Stimulated activated CD4-positive, alpha-beta T cell treated with anti-CD3 and anti-CD28 coated beads, Interleukin-1b, Interleukin-23, amount 100 ng/mL, for 4 hours (primary cell): ENCODE data around the gene SMOC2.

Experiments used
- DNase-seq, 2 donors: peaks; one replicate each; pipeline ENCODE4 v3.0.0-alpha.2; 2020; ENCODE audit warnings: low read depth in 2 of 2

SMOC2 gene

DNA sequence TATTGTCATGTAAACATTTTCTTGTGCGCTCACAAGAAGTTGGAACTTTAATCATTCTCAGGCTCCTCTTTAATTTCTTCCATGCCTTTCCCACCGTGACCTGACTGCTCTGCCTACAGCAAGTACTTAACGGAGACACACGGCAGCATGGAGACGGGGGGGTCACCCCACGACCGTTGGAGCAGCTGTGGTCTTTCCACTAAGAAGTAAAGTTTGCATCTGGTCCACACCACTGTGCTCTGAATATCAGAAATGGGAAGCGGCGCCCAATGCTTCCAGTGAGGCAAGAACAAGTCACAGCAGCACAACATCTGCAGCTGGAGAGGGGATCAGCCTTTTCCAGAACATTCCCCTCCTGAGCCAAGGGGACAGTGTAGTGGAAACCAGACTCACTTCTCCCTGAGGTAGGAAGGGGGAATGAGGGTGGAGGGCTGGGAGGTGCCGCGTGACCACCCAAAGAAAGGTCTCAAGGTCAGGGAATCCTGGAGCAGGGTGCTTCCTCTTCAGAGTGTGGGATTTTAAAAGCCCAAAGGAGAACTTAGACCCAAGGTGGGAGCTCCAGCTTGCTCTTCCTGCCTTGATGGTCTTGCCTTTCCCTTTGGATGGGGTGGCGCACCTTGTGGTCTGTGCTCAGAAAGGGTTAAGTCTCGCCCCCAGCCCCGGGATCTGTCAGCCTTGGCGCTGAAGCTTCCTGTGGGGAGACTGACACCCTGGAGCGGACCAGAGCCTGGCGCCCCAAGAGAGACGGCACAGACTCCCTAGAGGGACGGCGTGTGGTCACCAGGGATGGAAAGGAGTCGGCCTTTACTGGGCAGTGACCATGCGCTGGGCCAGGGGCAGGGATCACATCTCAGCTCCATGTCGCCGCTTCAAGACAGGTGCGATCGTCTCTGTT, 25.6 kb upstream of the SMOC2 start:
- DNase-seq = no peak

DNA sequence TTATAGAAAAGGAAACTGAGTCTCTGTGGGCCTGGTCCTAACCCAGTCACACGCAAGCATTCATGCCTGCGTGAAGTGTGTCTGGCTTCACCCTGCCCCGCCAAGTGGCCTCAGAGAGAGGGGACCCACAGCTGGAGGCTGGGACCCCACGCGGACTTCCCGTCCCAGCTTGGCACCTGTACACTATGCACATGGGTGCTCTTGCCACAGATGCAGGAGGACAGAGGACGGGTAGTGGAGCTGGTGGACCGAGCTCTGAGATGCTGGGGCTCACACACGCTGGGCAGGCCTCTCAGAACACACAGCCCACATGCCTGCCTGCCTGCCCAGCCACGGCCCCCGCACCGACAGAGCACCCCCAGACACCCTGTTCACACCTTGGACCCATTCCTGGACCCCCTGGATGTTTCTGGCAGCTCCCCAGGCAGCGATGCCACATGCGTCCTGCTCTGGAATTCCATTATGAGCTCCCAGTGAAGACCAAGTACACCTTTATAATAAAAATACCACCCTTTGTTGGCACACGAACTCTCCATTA, 24.9 kb upstream of the SMOC2 start:
- no peak for DNase-seq

DNA sequence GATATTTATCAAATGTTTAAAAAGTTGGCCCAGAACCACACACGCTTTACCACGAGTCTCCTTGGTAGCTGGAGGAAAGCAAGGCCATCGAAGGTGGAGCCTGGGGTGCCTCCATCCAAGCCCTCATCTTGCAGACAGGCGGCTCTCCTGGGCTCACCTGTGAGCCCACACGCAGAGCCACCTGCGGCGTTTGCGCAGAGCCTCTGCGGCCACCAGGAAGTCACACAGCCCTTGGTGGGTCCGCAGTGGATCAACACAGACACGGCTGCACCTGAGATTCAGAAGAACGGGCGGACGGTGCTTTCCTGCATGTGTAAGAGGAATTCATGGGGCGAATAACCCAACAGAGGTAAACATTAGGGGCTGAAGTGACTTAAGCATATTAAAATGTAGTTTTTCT, 24.5 kb upstream of the SMOC2 start:
- DNase-seq = no peak

DNA sequence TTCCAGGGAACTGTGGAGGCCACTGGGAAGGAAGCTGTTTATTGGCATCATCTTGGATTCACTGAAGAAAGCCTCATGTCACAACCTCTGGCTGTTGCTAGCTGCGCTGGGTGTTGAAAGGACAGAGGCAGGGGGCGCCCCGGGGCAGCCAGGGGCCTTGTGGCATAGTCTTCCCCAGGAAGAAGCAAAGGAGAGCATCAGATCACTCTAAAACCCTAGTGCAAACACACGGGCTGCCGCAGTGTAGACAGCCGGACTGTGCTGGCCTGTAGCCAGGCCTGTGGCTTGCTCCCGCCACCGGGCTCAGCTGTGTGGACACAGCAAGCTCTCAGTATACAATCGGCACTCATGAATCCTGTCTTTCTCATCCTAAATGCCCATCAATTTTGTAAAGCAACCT, 23.8 kb upstream of the SMOC2 start:
- no peak for DNase-seq

DNA sequence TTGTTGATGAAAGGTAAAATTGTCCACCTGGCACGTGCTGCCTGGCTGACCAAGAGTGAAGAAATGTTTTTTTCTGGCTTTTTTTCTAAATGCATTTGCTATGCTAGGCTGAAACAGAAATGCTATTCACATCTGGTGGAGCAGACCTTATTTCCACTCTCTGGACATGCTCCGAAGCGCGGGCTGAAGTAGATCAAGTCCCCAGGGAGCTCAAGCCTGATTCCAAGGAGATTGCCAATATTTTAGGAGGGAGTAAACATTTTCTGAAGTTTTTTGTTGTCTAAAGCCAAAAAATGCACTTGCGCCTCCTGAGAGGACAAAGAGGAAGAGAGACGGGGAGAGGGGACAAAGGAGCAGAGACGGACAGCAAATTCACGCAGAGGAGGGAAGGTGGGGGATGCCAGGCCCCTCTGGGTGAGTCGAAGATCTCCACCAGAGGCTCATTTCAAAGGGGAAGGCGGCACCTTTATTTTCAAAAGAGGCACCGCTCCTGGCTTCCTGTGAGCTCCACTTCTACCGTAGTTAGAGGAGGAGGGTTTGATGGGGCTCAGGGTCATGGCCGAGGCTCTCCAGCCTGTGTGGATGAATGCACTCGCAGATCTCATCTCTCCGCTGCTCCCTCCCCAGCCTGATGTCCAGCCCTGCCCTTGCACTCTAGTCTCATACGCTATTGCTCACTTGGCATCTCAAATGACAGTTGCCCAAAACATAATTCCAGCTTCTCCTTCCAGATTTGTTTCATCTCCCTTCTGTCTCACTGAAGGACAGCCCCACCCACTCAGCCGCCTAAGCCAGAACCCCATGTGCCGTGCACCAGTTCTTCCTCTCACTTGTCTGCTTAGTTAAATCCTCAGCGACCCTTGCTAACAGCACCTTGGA, 23.1 kb upstream of the SMOC2 start:
- no peak for DNase-seq

DNA sequence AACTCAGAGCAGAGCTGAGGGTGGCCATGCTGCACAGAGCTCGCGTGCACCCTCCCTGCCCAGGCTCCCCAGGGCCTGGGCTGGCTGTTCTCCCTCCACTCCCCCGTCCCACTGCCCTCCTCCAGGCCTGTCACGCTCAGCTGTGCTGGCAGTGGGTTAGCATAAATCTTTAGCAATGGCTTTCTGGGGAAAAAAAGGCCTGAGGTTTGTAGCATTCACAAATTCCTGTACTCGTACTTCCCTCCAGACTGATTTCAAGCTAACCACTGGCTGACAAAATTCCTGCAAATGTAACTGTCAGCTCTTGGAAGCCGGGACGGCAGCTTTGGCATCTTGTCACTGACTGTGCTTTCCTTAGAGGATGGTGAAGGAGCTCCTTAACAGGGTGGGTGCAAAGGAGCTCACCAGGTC, 22.3 kb upstream of the SMOC2 start:
- no peak for DNase-seq

DNA sequence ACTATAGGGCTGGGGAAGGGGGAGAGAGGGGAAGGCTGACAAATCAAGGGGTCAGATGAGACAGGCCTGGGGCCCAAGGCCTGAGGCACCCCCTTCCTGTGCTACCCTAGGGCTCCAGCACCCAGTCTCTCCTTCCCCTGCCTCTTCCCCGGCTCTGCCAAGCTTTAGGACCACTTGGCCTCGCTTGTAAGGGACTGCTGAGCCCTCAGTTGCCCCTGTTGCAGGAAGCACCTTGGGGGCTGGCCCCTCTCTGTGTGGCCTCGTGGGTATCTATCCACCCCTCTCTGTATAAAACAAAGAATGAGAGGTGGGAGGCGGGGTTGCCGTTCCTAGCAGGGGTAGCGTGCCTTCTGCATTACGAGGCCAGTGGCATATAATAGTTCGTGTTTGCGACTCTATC, 21.4 kb upstream of the SMOC2 start:
- no peak for DNase-seq

DNA sequence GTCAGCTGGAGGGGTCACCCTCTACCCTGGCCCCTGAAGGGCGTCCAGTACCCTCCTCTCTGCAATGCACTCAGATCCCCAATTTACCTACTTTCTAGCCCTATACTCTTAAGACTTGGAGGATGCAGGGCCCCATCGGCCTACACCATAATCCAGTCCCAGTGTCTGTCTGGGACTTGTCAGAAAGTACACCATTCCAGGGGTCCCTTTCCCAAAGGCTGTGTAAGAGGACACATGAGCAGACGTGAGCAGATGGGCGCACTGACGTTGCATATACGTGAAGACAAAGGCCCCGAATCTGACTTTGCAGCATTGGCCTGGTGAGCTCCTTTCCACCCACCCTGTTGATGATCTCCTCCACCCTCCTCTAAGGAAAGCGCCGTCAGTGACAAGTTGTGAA, 20.9 kb upstream of the SMOC2 start:
- no peak for DNase-seq

DNA sequence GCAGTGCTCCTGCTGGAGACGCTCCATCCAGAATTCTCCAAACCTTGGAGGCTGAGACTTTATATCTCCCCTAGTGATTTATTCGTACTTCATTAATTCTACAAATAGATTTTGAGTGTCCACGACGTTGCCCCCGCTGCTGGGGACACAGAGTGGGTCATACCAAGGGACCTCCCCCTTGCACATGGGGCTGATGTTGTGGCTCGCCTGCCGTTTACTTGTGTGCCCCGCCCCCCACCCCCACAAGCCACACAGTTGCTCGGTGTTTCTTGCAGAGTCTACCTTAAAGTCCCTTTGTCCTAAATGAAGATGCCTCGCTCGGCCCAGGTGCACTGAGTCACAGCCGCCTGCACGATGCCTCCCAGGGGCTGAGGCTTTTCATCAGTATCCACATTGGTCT, 20.3 kb upstream of the SMOC2 start:
- DNase-seq = no peak

DNA sequence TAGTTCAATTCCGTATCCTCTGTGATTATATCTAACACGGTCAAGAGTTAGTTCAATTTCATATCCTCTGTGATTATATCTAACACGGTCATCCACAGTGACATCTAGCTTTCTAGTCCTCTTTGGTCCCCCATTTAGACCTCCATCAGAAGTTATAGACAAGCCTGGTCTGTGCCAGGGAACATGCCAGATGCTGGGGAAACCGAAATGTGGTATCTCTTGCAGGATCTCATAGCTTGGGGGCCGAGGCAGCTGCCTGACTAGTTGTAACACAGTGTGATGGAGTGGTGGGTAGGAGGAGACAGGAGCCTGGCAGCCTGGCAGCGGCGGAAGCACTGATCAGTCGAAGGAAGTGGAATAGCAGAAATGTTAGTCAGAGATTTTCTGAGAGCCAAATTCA, 13.8 kb upstream of the SMOC2 start:
- no peak for DNase-seq

DNA sequence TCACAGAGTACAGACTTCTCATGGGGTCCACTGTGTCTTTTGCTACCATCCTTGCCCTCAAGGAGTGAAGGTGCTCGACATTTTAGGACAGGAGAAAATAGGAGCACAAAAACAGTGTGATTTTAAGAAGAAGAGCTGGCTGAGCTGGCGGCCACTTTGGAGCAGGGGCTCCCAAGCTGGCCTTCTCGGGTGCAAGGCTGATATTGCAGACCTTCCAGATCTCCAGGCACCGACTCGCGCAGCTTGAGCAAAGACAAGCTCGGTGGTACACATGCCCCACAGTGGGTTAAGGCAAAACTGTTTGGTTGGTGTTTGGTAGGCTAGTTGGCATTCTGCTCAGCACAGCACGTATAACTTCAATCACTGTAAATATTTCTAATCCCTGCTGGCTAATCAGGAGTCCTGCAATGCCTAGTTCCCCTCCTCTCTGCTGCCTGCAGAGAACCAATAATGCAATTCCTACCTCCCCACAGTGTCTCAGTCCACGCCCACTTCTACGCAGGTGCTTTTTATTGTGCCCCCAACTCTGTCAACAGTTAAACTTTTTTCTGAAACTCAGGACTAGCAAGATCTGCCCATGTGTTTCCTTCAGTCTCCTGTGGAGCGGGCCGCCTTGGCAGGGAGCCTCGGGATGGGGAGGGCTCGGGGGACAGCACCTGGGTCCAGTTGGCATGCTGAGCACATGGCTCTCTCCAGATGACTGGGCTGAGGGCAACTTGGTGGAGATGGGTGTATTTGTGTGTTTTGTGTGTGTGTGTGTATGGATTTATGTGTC, 12.7 kb upstream of the SMOC2 start:
- no peak for DNase-seq

DNA sequence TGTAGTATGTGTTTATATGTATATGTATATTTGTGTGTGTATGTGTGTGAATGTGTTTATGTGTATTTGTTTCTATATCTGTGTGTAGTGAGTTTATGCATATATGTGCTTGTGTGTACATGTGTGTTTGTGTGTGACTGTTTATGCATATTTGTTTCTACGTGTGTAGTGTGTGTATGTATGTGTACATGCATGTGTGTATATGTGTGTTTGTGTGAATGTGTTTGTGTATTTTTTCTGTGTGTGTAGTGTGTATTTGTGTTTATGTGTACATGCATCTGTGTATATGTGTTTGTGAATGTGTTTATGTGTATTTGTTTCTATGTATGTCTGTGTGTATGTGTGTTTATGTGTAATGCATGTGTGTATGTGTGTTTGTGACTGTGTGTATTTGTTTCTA, 12.1 kb upstream of the SMOC2 start:
- DNase-seq = no peak

DNA sequence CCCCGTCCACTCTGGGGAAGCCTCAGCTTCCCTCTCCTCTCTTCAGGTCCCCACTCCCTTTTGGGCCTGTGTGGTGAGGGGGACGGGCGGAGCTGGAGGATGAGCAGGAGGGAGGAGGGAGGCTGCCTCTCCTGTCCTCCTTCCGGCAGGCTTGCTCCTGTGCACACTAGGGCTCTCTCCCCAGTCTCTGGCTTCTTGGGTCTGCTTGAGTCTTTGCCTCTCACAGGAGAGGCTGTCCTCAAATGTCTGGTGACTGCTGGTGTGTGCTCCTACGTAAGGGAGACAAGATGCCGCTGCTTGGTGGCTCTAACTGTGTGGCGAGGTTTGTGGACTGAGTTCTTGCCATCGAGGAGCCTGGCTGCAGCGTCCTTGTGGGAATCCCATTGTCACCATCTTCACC, 8.8 kb upstream of the SMOC2 start:
- no peak for DNase-seq

DNA sequence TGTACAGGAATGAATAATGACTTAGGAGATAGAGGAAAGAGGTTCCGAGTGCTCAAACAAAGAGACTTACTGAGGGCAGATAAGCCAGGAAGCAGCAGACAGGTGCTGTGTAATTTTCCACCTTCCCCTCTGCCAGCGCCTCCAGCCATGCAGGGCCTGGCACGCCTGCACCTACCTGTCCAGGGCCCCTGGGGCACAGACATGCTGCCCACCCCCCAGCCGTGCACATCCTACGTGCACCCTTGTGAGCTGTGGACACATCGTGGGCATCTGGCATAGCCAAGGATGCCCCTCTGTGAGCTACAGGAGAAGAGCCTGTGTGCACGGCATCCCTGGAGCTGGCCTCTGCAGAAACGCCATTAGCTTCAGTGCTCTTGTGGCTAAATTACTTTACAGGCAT, 7.1 kb upstream of the SMOC2 start:
- no peak for DNase-seq

DNA sequence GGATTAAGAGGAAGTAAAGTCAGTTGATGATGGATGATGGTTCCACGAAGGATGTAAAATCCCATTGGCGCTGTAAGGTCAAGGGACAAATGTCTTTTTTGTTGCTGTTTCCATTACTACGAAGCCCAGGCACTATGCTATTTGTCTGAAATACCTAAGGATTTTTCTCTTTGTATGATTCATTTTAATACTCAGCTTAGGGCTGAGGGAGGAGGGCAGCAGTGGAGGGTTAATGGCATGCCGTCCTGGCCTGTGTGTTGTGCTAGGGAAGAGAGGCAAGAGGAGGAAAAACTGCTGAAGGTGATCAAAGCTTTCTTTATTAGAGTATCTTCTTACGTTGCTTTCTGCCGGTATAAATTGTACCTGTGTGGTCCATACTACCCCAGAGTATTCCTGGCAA, 6.5 kb upstream of the SMOC2 start:
- DNase-seq = no peak

DNA sequence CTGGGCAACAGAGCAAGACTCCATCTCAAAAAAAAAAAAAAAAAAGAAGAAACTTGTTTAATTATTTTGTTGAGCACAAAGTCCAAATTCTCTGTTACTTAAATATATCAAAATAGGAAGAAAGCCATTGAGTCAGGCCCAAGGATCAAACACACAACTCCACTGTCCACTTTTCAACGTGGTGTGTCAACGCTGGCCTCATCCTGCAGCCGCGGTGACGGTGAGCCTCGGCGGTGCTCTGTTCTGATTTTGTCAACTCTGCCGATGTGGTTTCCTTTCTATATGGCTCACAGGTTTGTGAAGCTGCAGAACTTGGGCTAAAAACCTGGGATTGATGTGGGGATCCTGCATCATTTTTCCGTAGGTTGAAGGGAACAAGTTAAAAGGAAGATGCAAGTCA, 3.2 kb upstream of the SMOC2 start:
- DNase-seq = no peak

DNA sequence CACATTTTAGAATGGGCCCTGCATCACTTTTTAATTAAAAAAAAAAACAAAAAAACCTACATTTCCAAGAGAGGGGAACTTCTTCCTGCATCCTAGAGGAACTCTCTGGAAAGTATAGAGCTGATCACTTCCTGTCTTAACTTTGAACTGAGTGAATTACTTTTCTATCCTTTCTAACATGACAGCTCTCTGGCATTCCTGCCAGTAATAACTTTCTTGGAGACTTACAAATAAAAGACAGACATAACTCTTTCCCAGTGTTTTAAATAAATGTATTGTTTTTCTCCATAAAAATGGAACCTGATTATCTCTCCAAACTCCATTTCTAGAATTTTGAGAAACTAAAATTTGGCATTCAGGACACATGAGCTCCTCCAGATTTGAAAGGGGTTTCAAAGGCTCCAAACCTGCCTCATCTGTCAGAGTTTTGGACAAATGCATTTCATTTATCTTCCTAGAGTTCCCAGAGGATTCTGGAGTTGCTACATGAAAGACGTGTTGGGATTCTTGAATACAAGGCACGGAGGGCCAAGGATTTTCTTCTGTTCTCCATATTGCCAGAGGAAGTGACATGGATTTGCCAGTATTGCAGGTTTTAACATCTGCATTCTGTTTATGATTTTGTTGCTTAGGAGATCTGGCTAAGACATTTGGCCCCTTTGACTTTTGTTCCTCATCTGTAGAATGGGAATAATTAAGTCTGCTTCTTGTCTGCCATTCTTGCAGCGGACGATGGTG, 2.0 kb upstream of the SMOC2 start:
- no peak for DNase-seq

DNA sequence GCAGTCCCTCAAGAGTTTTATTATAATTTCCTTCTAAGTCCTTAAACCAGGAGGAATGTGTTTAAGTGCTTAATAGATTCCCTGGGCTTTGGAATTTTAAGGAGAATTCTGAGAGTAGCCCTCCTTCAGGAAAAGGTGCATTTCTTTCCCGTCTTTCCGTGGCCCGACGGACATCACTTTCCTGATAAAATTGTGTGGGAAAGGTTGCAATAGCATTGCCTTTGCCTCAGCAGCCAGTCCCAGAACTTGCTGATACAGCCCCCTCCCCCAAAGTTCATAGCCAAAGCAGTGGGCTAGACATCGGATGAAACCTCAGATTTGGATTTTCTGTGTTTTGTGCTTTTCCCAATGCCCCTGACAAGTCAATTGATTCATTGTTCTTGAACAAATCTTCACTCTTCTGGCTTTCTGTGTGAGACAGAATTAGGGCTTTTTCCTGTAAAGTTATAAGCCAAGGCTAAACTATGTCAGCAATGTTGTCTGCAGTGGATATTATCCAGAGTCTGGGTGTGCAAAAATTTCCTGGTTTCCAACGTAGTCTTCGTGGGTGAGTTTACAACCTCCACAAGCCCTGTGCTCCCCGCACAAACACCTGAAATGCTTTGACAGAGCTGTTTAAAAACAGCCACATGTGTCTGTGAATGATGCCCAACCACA, 1.1 kb upstream of the SMOC2 start:
- DNase-seq = no peak

DNA sequence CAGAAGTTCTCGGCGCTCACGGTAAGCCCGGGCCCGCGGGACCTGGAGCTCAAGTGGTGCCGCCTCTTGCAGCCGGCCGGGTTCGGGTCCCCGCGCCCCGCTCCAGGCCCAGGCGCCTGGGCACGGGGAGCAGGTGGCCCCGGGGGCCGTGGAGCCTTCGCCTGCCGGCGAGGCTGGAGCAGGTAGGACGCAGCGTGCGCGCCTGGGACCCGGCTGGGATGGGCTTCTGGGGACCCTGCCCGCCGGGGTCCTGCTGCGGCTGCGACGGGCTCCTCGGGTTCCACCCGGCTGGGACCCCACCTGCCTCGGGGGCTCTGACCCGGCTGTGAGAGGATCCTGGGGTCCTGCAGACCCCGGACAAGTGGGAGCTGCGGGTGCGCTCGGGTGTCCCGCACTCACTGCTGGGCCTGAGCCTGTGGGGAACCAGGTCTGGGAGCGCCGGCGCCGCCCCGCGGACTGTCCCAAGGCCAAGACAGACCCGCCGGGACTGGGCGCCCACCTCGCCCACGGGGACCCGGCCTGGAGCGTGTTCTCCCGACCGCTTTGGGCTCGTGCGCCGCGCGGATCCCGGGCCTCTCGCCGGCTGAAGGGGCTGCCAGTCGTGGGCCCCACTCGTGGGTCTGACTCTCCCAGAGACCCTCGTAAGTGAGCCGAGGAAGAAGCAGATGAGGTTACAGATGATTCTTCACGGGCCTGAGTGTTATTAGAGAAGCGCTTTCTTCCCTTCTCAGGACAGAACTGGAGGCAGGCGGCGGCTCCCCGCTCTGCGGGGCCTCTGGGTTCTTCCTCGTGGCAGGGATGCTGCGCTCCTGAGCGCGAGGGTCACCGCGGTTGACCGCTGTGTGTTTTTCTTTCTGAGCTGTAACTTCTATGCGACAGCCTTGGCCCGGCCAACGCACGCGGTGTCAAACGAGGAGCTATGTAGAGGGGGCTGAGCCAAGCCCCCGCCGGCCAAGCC, 729 bp downstream of the SMOC2 start:
- no peak for DNase-seq

DNA sequence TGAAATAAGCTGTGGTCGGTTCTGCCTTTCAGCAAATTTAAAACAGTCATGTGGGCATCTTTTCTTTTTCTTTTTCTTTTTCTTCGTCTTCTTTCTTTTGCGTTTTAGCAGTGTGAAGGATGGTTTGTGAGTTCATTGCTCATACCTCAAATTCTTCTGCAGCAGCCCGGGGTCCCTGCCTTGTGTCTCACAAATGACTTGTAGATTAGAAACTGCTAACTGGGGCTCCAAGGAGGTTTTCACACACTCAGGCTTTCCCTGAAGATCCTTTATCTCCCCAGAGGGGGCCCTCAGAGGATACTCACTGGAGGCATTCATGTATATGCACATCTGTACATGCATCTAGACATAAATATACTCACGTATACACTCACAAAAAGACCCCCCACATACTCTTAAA, 1.7 kb downstream of the SMOC2 start:
- DNase-seq = no peak
